NK-92 treated with Interleukin-12 subunit alpha and Interleukin-12 subunit beta, amount 100 ng/mL, for 24 hours (cell line): ENCODE measurements around the gene FBXW10.
"Not testable (repeated sequence)": the region's sequence is repeated elsewhere in the genome, so short reads cannot be mapped to it uniquely, and the experiment has no call there.

Experiments
- DNase-seq: peaks from one replicate; lab custom pipeline; 2025; lab: John Stamatoyannopoulos, UW

The FBXW10 gene

DNA sequence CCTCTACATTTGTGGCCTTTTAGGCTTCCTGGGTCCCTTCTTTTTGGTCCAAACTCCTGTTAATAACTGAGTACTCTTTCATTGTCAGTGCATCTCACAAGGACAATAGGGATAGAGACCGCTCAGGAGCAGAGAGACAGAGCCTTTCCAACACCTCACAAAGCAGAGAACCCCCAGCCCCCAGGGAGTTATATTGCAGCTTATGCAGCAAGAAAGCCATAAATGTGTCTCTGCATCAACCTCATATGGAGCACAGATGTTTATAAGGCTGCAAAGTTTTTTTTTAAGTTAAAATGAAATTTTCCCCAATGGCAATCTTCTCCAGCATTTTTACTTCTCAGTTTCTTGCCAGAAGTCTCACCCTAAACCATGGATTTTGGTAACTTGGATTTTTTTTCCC is 6.4 kb downstream of the FBXW10 start:
- DNase-seq: not testable (repeated sequence)

- DNase-seq: not testable (repeated sequence)
Measured at GRCh38 chr17:18753829-18754409, 10.1 kb downstream of the FBXW10 start.

GRCh38 chr17:18755969-18756368 is 12.1 kb downstream of the FBXW10 start:
- not testable (repeated sequence) for DNase-seq

DNA sequence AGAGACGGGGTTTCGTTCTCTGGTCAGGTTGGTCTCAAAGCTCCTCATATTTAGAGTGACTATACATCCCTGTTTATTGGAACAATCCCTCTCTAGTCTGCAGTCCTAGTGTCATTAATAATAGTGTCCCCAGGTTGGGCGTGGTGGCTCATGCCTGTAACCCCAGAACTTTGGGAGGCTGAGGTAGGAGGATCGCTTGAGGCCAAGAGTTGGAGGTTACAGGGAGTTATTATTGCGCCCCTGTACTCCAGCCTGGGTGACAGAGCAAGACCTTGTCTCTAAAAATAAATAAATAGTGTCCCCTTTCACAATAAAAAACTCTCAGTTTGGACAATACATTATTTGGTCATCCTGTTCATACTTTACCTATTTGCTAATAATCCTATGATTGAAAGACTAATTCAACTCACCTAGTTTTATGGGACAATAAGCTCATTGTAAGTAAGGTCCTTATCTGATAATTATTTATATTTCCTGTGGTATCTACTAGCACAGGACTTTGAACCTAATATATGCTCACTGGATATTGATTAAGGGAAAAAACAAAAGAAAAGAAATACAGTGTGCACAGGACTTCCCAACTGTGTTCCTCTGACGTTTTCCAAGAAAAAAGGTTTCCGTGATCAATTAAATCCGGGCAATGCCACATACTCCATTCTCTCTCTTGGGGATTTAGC is 13.7 kb downstream of the FBXW10 start:
- not testable (repeated sequence) for DNase-seq

GRCh38 chr17:18758344-18758743 is 14.5 kb downstream of the FBXW10 start:
- DNase-seq: not testable (repeated sequence)

GRCh38 chr17:18760221-18760620 is 16.4 kb downstream of the FBXW10 start:
- DNase-seq: not testable (repeated sequence)

- DNase-seq: not testable (repeated sequence)
Measured at GRCh38 chr17:18770572-18770971, 26.7 kb downstream of the FBXW10 start.

DNA sequence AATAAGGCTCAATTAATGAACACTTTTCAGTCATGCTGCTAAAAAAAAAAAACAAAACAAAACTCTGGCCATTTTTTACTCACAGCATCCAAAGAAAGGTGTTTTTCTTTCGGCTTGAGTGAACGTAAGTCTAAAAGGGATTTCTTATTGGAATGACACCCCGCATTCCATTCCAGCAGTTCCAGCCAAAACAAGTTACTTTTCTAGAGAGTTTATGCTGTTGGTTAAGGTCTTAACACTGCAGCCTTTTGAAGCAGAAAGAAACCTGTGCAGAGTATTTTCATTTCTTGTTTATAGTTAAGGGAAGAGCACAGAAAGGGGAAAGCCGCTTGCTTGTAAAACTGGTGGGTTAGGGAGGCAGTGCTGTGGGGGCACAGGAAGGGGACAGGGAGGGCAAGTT is 27.2 kb downstream of the FBXW10 start:
- DNase-seq: not testable (repeated sequence)

GRCh38 chr17:18772471-18772870 is 28.6 kb downstream of the FBXW10 start:
- DNase-seq: no peak

DNA sequence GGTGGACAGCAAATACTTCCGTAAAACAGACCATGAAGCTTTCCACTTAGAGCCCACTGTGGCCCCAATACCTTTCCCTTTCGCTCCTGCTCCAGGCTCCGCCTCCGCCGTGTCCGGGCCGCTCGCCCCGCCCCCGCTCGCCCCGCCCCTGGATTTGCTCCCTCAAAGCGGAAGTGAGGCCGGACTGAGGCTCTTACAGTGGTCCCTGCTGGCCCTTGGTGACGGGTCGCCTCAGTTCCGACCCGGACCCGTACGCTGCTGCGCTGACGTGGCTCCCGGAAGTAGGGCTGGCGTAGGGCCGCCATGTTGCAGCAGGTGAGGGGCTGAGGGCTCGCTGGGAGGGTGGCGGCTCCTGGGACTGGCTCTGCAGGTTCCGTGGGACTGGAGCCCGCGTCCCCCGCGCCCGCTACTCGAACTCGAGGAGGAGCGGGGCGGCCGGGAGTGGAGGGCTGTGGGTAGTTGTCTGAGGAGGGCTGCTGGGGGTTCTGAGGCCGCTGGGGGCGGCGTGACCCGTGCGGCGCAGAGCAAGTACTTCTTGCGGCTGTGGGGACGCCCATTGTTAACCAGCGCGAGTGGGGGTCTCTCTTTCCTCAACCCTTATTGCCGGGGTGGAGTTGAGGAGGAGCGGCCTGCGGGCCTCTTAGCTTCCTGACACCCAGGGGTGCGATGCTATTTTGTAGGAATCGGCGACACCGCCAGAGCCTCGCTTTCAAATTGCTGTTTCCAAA is 37.3 kb downstream of the FBXW10 start, which contains the start of gene TVP23B:
Gene TVP23B (plus strand): TSS at position 193 of the 728 bp plus-strand sequence. CDS start 111 bp downstream, at position 304.
- DNase-seq: peak; percentile 76

DNA sequence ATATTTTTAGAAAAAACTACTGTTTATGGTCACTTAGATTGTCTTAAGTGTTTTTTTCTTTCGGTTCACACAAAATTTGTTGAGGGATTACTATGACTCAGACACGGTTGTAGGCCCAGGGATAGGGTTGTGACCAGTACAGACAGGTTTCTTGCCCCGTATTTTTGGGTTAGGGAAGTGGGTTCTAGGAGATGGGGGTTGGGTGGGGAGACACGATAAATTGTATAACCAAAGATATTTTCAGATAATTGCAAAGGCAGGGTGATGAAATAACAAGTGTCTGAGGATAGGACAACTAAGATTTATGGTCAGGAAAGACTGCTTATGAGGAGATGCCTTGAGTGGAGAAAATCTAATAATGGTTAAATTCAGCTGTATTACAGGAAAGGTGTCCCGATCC is 38.0 kb downstream of the FBXW10 start:
- not testable (repeated sequence) for DNase-seq

- DNase-seq: not testable (repeated sequence)
Measured at GRCh38 chr17:18785933-18786332, 42.1 kb downstream of the FBXW10 start.

DNA sequence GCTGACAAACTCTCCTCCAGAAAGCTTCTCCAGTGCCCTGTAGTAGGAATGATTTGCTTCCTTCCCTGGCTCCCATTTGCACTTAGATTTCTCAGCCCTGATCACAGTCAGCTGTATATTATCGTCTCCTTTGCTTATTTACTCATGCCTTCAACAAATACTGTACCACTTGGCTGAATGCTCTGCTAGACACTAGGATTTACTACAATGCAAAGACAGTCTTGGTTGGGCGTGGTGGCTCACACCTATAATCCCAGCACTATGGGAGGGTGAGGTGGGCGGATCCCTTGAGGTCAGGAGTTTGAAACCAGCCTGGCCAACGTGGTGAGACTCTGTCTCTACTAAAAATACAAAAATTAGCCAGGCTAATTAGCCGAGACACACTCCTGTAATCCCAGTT is 43.0 kb downstream of the FBXW10 start:
- DNase-seq: not testable (repeated sequence)

DNA sequence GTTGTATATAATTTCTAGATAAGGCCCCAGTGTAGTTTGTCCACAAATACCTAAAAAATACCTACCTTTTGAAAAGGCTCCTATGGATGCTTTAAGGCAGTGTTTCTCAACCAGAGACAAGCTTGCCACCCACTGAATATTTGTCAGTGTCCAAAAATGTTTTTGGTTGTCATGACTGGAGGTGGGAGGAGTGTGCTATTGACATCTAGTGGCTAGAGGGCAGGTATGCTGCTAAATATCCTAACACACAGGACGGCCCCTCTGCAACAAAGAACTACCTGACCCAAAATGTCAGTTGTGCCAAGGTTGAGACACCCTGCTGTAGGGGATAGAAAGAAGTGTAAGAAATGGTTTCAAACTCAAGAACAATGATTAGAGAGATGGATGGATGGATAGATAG is 47.5 kb downstream of the FBXW10 start:
- not testable (repeated sequence) for DNase-seq

GRCh38 chr17:18794841-18795240 is 51.0 kb downstream of the FBXW10 start:
- not testable (repeated sequence) for DNase-seq

DNA sequence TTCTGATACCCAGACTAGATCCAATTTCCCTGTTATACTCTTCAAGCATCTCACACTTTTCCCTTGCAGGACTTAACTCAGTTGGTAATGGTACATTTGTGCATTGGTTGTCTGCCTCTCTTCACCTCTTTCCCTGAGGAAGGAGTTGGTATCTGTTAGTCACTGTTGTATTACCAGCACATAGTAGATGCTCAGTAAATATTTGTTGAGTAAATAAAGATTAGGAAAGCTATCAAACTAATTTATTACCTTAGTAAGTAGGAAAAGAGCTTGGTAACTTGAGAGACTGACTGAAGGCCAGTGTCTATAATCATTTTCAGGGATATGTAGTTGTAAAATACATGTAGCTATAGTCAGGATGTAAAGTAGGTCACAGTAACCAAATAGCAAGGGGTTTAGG is 53.0 kb downstream of the FBXW10 start:
- DNase-seq: not testable (repeated sequence)

DNA sequence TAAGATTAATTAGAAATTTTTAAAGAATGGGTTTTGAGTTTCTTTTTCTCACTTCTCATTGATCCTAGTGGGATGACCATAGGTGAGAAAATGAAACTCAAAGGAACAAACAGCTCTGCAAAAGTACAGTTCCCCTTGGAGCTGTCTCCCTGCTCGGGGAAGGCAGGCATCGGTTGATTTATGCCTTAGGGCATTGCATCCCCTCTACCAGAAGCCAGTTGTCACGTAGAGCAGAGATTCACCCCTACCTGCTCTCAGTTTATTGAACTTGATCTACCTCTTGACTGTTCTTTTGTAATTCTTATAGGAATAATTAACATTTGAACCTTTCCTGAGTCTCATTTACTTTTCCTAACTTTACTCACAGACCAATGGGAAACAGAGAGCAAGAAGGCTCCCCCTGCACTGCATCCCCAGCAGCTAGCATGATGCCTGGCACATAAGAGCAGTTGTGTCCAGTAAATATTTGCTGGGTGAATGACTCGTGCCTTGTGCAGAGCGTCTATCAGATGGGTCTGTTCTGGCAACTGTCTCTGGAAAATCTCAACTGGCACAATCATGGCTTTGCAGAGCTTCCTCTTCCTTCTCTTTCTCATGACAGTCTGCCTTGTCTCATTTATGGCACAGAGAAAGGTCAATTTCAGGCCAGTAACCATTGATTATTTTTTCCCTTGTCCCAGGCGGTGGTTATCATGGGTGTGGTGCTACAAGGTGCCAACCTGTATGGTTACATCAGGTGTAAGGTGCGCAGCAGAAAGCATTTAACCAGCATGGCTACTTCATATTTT is 59.8 kb downstream of the FBXW10 start:
- DNase-seq: not testable (repeated sequence)

DNA sequence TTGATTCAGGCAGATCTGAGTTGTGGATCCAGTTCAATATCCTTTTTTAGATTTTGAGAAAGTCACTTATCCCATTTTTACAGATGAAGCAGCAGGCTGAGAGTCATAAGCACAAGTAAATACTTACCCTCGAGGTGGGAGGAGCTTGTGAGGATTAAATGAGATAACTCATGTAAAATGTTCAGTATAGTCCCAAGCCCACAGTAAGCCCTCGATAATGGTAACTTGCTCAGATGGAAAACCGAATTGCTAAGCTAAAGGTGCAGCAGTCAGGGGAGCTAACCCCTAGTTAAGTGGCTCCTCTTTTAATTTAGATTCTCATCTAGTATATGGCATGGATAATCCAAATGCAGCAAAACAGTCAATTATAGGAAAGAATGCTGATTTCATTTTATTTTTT is 72.1 kb downstream of the FBXW10 start:
- not testable (repeated sequence) for DNase-seq

- DNase-seq: not testable (repeated sequence)
Measured at GRCh38 chr17:18816489-18817371, 72.9 kb downstream of the FBXW10 start.

GRCh38 chr17:18821430-18821829 is 77.6 kb downstream of the FBXW10 start:
- DNase-seq: not testable (repeated sequence)

- DNase-seq: not testable (repeated sequence)
Measured at GRCh38 chr17:18827613-18828012, 83.8 kb downstream of the FBXW10 start.
